OCI-LY7 (cell line): ENCODE data around the gene NR3C1.

Experiments
- CTCF ChIP-seq: fragments of 200-600 bp; sonication (generic); conservative IDR thresholded peaks from 2 replicates; pipeline ENCODE4 v1.5.1; 2014; ENCODE audit warnings: mild to moderate bottlenecking, antibody characterized with exemption, low read length, moderate library complexity, mixed read lengths
- EZH2phosphoT487 ChIP-seq: fragments of 200-600 bp; sonication (generic); IDR thresholded peaks from 2 replicates; pipeline ENCODE4 v1.6.1; 2018; ENCODE audit warnings: low read depth, borderline replicate concordance, mild to moderate bottlenecking, mixed run types, antibody characterized with exemption, low read length, moderate library complexity, mixed read lengths

- TF ChIP-seq CTCF, result no peak
- TF ChIP-seq EZH2phosphoT487, result no peak
Measured at GRCh38 chr5:143374496-143375217, 28.8 kb downstream of the NR3C1 start.
